Measurements from ENCODE around the gene CENPB.
"Not testable (repeated sequence)": the region's sequence is repeated elsewhere in the genome, so short reads cannot be mapped to it uniquely, and the experiment has no call there.

CENPB gene

GRCh38 chr20:3794168-3794567 is 7.6 kb upstream of the CENPB start:
- not testable (repeated sequence) for H3K27me3 Mint-ChIP-seq, H3K9me3 Mint-ChIP-seq, H3K4me3 Mint-ChIP-seq
- peaks cover 33% of the 10 kb centered on the region for H3K36me3 Mint-ChIP-seq (ENCODE audit: low read depth)
- H3K4me1 Mint-ChIP-seq (ENCODE audit: low read depth): peaks cover 46% of the 10 kb centered on the region
- intact Hi-C loops (cut with micrococcal nuclease): loop anchor here (2.0 kb wide), 1 partner anchor 27 kb away; the partner anchor contains the start of gene AP5S1
- H3K27ac Mint-ChIP-seq: peak overlapping the region; percentile 93

GRCh38 chr20:3789201-3789600 is 2.7 kb upstream of the CENPB start:
- peak overlapping the region; percentile 18 for H3K27ac Mint-ChIP-seq
- intact Hi-C loops (cut with micrococcal nuclease): not testable (repeated sequence)

GRCh38 chr20:3788685-3789155 is 2.2 kb upstream of the CENPB start:
- no peak overlapping the region for H3K4me3 Mint-ChIP-seq
- peaks cover 23% of the 10 kb centered on the region for H3K36me3 Mint-ChIP-seq (ENCODE audit: low read depth)
- H3K27me3 Mint-ChIP-seq: peaks cover 3% of the 10 kb centered on the region
- no peaks in the 10 kb centered on the region for H3K9me3 Mint-ChIP-seq
- peaks cover 29% of the 10 kb centered on the region for H3K4me1 Mint-ChIP-seq (ENCODE audit: low read depth)
- peak overlapping the region; percentile 18 for H3K27ac Mint-ChIP-seq
- intact Hi-C loops (cut with micrococcal nuclease): no loop called here

More at GRCh38 chr20:3789201-3789600, 2.7 kb upstream of the CENPB start:
- not testable (repeated sequence) for H3K9me3 Mint-ChIP-seq, H3K4me3 Mint-ChIP-seq, H3K27me3 Mint-ChIP-seq
- Mint-ChIP-seq H3K4me1 (ENCODE audit: low read depth) (peaks cover 25% of the 10 kb centered on the region), H3K36me3 (ENCODE audit: low read depth) (peaks cover 18% of the 10 kb centered on the region)

GRCh38 chr20:3787324-3788014 is 929 bp upstream of the CENPB start:
- Mint-ChIP-seq H3K27ac (peak overlapping the region; percentile 17), H3K9me3 (no peaks in the 10 kb centered on the region), H3K4me1 (ENCODE audit: low read depth) (peaks cover 42% of the 10 kb centered on the region), H3K36me3 (ENCODE audit: low read depth) (peaks cover 35% of the 10 kb centered on the region), H3K4me3 (no peak overlapping the region), H3K27me3 (peaks cover 3% of the 10 kb centered on the region)
- intact Hi-C loops (cut with micrococcal nuclease): loop anchor here (1.0 kb wide), 1 partner anchor 33 kb away; the partner anchor contains the start of gene AP5S1

- Mint-ChIP-seq H3K4me3 (peak overlapping the region; percentile 81), H3K27me3 (peaks cover 3% of the 10 kb centered on the region), H3K27ac (peak overlapping the region; percentile 78), H3K36me3 (ENCODE audit: low read depth) (peaks cover 35% of the 10 kb centered on the region), H3K4me1 (ENCODE audit: low read depth) (peaks cover 55% of the 10 kb centered on the region), H3K9me3 (no peaks in the 10 kb centered on the region)
- intact Hi-C loops (cut with micrococcal nuclease): loop anchor here (1.0 kb wide), 1 partner anchor 69 kb away; no protein-coding TSS in a partner anchor
Observed at GRCh38 chr20:3786126-3786484, 435 bp downstream of the CENPB start.

- no peaks in the 10 kb centered on the region for H3K9me3 Mint-ChIP-seq
- intact Hi-C loops (cut with micrococcal nuclease): loop anchor here (1.0 kb wide), 1 partner anchor 70 kb away; no protein-coding TSS in a partner anchor
- peak overlapping the region; percentile 81 for H3K4me3 Mint-ChIP-seq
- peaks cover 35% of the 10 kb centered on the region for H3K36me3 Mint-ChIP-seq (ENCODE audit: low read depth)
- H3K27me3 Mint-ChIP-seq: peaks cover 3% of the 10 kb centered on the region
- H3K4me1 Mint-ChIP-seq (ENCODE audit: low read depth): peaks cover 61% of the 10 kb centered on the region
- H3K27ac Mint-ChIP-seq: peak overlapping the region; percentile 78
Observed at GRCh38 chr20:3785240-3786125, 1.1 kb downstream of the CENPB start.

GRCh38 chr20:3784863-3785239 is 1.7 kb downstream of the CENPB start:
- Mint-ChIP-seq H3K4me3 (peak overlapping the region; percentile 81), H3K4me1 (ENCODE audit: low read depth) (peaks cover 65% of the 10 kb centered on the region), H3K27me3 (peaks cover 7% of the 10 kb centered on the region), H3K36me3 (ENCODE audit: low read depth) (peaks cover 35% of the 10 kb centered on the region), H3K27ac (peak overlapping the region; percentile 42), H3K9me3 (no peaks in the 10 kb centered on the region)
- intact Hi-C loops (cut with micrococcal nuclease): no loop called here

- Mint-ChIP-seq H3K4me3 (peak overlapping the region; percentile 81), H3K9me3 (no peaks in the 10 kb centered on the region), H3K27ac (peak overlapping the region; percentile 42), H3K27me3 (peaks cover 12% of the 10 kb centered on the region), H3K4me1 (ENCODE audit: low read depth) (peaks cover 71% of the 10 kb centered on the region), H3K36me3 (ENCODE audit: low read depth) (peaks cover 35% of the 10 kb centered on the region)
- intact Hi-C loops (cut with micrococcal nuclease): no loop called here
Observed at GRCh38 chr20:3784216-3784853, 2.2 kb downstream of the CENPB start.

GRCh38 chr20:3783511-3784195 is 2.9 kb downstream of the CENPB start:
- no peaks in the 10 kb centered on the region for H3K9me3 Mint-ChIP-seq
- H3K4me3 Mint-ChIP-seq: no peak overlapping the region
- intact Hi-C loops (cut with micrococcal nuclease): no loop called here
- peak overlapping the region; percentile 42 for H3K27ac Mint-ChIP-seq
- H3K27me3 Mint-ChIP-seq: peaks cover 18% of the 10 kb centered on the region
- peaks cover 72% of the 10 kb centered on the region for H3K4me1 Mint-ChIP-seq (ENCODE audit: low read depth)
- H3K36me3 Mint-ChIP-seq (ENCODE audit: low read depth): peaks cover 35% of the 10 kb centered on the region

- no peak overlapping the region for H3K27ac Mint-ChIP-seq
- H3K4me3 Mint-ChIP-seq: no peak overlapping the region
- H3K36me3 Mint-ChIP-seq (ENCODE audit: low read depth): peaks cover 35% of the 10 kb centered on the region
- peaks cover 75% of the 10 kb centered on the region for H3K4me1 Mint-ChIP-seq (ENCODE audit: low read depth)
- no peaks in the 10 kb centered on the region for H3K9me3 Mint-ChIP-seq
- peaks cover 23% of the 10 kb centered on the region for H3K27me3 Mint-ChIP-seq
- intact Hi-C loops (cut with micrococcal nuclease): no loop called here
Observed at GRCh38 chr20:3783068-3783489, 3.5 kb downstream of the CENPB start.

- peaks cover 23% of the 10 kb centered on the region for H3K27me3 Mint-ChIP-seq
- peaks cover 35% of the 10 kb centered on the region for H3K36me3 Mint-ChIP-seq (ENCODE audit: low read depth)
- H3K4me1 Mint-ChIP-seq (ENCODE audit: low read depth): peaks cover 76% of the 10 kb centered on the region
- intact Hi-C loops (cut with micrococcal nuclease): no loop called here
- H3K9me3 Mint-ChIP-seq: no peaks in the 10 kb centered on the region
- no peak overlapping the region for H3K4me3 Mint-ChIP-seq
- H3K27ac Mint-ChIP-seq: no peak overlapping the region
Observed at GRCh38 chr20:3782597-3782996, 3.9 kb downstream of the CENPB start.

GRCh38 chr20:3781153-3781910 is 5.2 kb downstream of the CENPB start, which contains the start of gene SPEF1:
TSS of gene SPEF1 (minus strand) at chr20:3781448. CDS start at chr20:3781287, 161 bp downstream.
- peaks cover 35% of the 10 kb centered on the region for H3K36me3 Mint-ChIP-seq (ENCODE audit: low read depth)
- H3K4me1 Mint-ChIP-seq (ENCODE audit: low read depth): peaks cover 82% of the 10 kb centered on the region
- H3K9me3 Mint-ChIP-seq: no peaks in the 10 kb centered on the region
- peak within 1 kb of the TSS; percentile 61 for H3K4me3 Mint-ChIP-seq
- intact Hi-C loops (cut with micrococcal nuclease): loop anchor here (1.0 to 2.0 kb wide), 3 partner anchors 14 to 105 kb away; partner anchors contain the start of gene ADISSP
- H3K27ac Mint-ChIP-seq: peak within 1 kb of the TSS; percentile 51
- H3K27me3 Mint-ChIP-seq: peaks cover 22% of the 10 kb centered on the region

All from dendritic cell treated with granulocyte-macrophage colony-stimulating factor and Interleukin-4, amounts not matched to agents 40 ng/mL and 50 ng/mL, for 4 days (primary cell).